Measurements from ENCODE around the gene CRISP2. TPM values are rescaled to one million over a fixed set of nuclear protein-coding genes. Genes with fewer than 3 reads are reported as not detected.

CRISP2 gene
- total and polyA plus RNA-seq, 2 donors (not counting 1 experiment from before 2014, with no cell fraction given), result not detected

GRCh38 chr6:49653438-49653837 lies 59.9 kb downstream of the CRISP2 start:
- no peak overlapping the region for H2AFZ ChIP-seq (ENCODE audit: low read length)
- TF ChIP-seq, protein P1, sequence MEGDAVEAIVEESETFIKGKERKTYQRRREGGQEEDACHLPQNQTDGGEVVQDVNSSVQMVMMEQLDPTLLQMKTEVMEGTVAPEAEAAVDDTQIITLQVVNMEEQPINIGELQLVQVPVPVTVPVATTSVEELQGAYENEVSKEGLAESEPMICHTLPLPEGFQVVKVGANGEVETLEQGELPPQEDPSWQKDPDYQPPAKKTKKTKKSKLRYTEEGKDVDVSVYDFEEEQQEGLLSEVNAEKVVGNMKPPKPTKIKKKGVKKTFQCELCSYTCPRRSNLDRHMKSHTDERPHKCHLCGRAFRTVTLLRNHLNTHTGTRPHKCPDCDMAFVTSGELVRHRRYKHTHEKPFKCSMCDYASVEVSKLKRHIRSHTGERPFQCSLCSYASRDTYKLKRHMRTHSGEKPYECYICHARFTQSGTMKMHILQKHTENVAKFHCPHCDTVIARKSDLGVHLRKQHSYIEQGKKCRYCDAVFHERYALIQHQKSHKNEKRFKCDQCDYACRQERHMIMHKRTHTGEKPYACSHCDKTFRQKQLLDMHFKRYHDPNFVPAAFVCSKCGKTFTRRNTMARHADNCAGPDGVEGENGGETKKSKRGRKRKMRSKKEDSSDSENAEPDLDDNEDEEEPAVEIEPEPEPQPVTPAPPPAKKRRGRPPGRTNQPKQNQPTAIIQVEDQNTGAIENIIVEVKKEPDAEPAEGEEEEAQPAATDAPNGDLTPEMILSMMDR (conservative IDR thresholded peaks at IDR 0.05 in 1 of 2, IDR thresholded peaks at IDR 0.05 in 1 of 2; ENCODE audit: low read depth in 1 of 2, low read length in 2 of 2), result no peak
- TF ChIP-seq EZH2 (IDR thresholded peaks at IDR 0.05; ENCODE audit: low read length, missing control alignments), result no peak
- H3K4me1 ChIP-seq (ENCODE audit: control insufficient read depth, extremely low read depth, insufficient read depth, low read length), result no peaks in the 10 kb centered on the region
- no peak overlapping the region for H3K9ac ChIP-seq (ENCODE audit: insufficient read depth, low read length)
- H3K27me3 ChIP-seq (ENCODE audit: control insufficient read depth, insufficient read depth, low read length), result no peaks in the 10 kb centered on the region
- H3K27ac ChIP-seq (ENCODE audit: insufficient read depth, low read length), result no peak overlapping the region
- H3K9me3 ChIP-seq (ENCODE audit: control insufficient read depth, insufficient read depth, low read depth, low read length), result no peaks in the 10 kb centered on the region
- no peak overlapping the region for H3K4me2 ChIP-seq (ENCODE audit: extremely low read depth, insufficient read depth, low read length)
- no peak overlapping the region for H3K4me3 ChIP-seq (replicated peaks in 1 of 4; ENCODE audit: control extremely low read depth in 1 of 4, insufficient read depth in 1 of 4, low read depth in 3 of 4, low read length in 4 of 4)
- H3K36me3 ChIP-seq (ENCODE audit: control insufficient read depth, insufficient read depth, low read length), result no peaks in the 10 kb centered on the region
- no peaks in the 10 kb centered on the region for H3K79me2 ChIP-seq (ENCODE audit: control insufficient read depth, insufficient read depth, low read length)
- DNase-seq (ENCODE audit: low read depth in 2 of 2), result no peak
- H4K20me1 ChIP-seq (ENCODE audit: control insufficient read depth, extremely low read depth, insufficient read depth, low read length), result no peaks in the 10 kb centered on the region

DNA sequence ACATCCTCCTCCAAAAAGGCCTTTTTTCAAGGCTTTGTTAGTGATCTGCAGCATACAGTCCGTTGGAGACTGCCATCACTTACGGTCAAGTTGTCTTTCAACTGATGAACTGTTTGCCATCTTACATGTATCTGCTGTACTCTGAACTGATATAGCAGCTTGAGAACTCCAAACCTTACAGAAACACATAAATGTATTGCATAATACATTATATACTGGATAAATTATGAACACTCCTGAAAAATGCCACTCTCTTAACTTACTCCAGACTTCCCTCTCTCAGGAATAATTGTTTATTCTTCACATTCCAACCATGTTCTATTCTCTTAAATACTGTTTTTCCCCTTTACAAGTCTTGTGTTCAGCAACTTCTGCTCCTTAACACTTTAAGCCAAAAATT lies 62.1 kb downstream of the CRISP2 start:
- no peak overlapping the region for H3K9ac ChIP-seq (ENCODE audit: insufficient read depth, low read length)
- H3K36me3 ChIP-seq (ENCODE audit: control insufficient read depth, insufficient read depth, low read length), result no peaks in the 10 kb centered on the region
- no peak for DNase-seq (ENCODE audit: low read depth in 2 of 2)
- H3K27ac ChIP-seq (ENCODE audit: insufficient read depth, low read length), result no peak overlapping the region
- TF ChIP-seq, protein P1 (conservative IDR thresholded peaks at IDR 0.05 in 1 of 2, IDR thresholded peaks at IDR 0.05 in 1 of 2; ENCODE audit: low read depth in 1 of 2, low read length in 2 of 2), result no peak
- no peak for TF ChIP-seq EZH2 (IDR thresholded peaks at IDR 0.05; ENCODE audit: low read length, missing control alignments)
- H4K20me1 ChIP-seq (ENCODE audit: control insufficient read depth, extremely low read depth, insufficient read depth, low read length), result no peaks in the 10 kb centered on the region
- no peaks in the 10 kb centered on the region for H3K79me2 ChIP-seq (ENCODE audit: control insufficient read depth, insufficient read depth, low read length)
- H3K4me3 ChIP-seq (replicated peaks in 1 of 4; ENCODE audit: control extremely low read depth in 1 of 4, insufficient read depth in 1 of 4, low read depth in 3 of 4, low read length in 4 of 4), result no peak overlapping the region
- H3K9me3 ChIP-seq (ENCODE audit: control insufficient read depth, insufficient read depth, low read depth, low read length), result no peaks in the 10 kb centered on the region
- no peak overlapping the region for H2AFZ ChIP-seq (ENCODE audit: low read length)
- H3K27me3 ChIP-seq (ENCODE audit: control insufficient read depth, insufficient read depth, low read length), result no peaks in the 10 kb centered on the region
- no peaks in the 10 kb centered on the region for H3K4me1 ChIP-seq (ENCODE audit: control insufficient read depth, extremely low read depth, insufficient read depth, low read length)
- no peak overlapping the region for H3K4me2 ChIP-seq (ENCODE audit: extremely low read depth, insufficient read depth, low read length)

DNA sequence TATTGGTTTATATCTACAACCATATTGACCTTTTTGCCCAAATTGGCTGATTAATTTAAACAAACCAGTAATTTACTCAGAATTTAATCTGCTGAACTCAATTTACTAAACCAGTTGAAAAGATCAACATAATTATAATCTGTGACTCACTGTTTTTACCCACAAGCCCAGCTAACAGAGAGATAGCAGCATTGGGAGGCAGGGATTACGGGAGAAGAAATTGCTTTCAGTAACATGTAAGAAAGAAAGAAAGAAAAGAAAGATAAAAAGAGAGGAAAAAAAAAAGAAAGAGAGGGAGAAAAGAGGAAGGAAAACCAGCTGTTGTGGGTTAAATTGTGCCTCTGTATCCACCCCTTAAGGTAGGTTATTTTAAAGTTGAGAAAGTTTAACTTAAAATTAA lies 63.4 kb downstream of the CRISP2 start:
- no peaks in the 10 kb centered on the region for H3K36me3 ChIP-seq (ENCODE audit: control insufficient read depth, insufficient read depth, low read length)
- DNase-seq (ENCODE audit: low read depth in 2 of 2), result no peak

More for the DNA sequence above, 63.4 kb downstream of the CRISP2 start:
- no peak overlapping the region for H3K9ac ChIP-seq (ENCODE audit: insufficient read depth, low read length)
- no peak overlapping the region for H3K4me3 ChIP-seq (replicated peaks in 1 of 4; ENCODE audit: control extremely low read depth in 1 of 4, insufficient read depth in 1 of 4, low read depth in 3 of 4, low read length in 4 of 4)
- no peak for TF ChIP-seq EZH2 (IDR thresholded peaks at IDR 0.05; ENCODE audit: low read length, missing control alignments)
- TF ChIP-seq, protein P1 (conservative IDR thresholded peaks at IDR 0.05 in 1 of 2, IDR thresholded peaks at IDR 0.05 in 1 of 2; ENCODE audit: low read depth in 1 of 2, low read length in 2 of 2), result no peak
- H3K27me3 ChIP-seq (ENCODE audit: control insufficient read depth, insufficient read depth, low read length), result no peaks in the 10 kb centered on the region
- no peaks in the 10 kb centered on the region for H4K20me1 ChIP-seq (ENCODE audit: control insufficient read depth, extremely low read depth, insufficient read depth, low read length)
- H3K4me2 ChIP-seq (ENCODE audit: extremely low read depth, insufficient read depth, low read length), result no peak overlapping the region
- no peaks in the 10 kb centered on the region for H3K4me1 ChIP-seq (ENCODE audit: control insufficient read depth, extremely low read depth, insufficient read depth, low read length)
- H3K27ac ChIP-seq (ENCODE audit: insufficient read depth, low read length), result no peak overlapping the region
- H3K79me2 ChIP-seq (ENCODE audit: control insufficient read depth, insufficient read depth, low read length), result no peaks in the 10 kb centered on the region
- no peaks in the 10 kb centered on the region for H3K9me3 ChIP-seq (ENCODE audit: control insufficient read depth, insufficient read depth, low read depth, low read length)
- H2AFZ ChIP-seq (ENCODE audit: low read length), result no peak overlapping the region
